ENCODE measurements around the gene ZBTB43. TPM values are rescaled to one million over a fixed set of nuclear protein-coding genes. Genes with fewer than 3 reads are reported as not detected.

Gene ZBTB43
- total RNA-seq, 1 experiment from 2014 or later: 13.8 TPM

GRCh38 chr9:126874546-126875314 lies 69.9 kb downstream of the ZBTB43 start:
- TF ChIP-seq EZH2 (IDR thresholded peaks at IDR 0.05; ENCODE audit: borderline replicate concordance, low read depth, low read length, poor library complexity, severe bottlenecking) (no peak), CTCF (conservative IDR thresholded peaks at IDR 0.05; ENCODE audit: low read depth, low read length) (no peak)
- POLR2A ChIA-PET (ENCODE audit: low non-redundant PET): no interaction called here

GRCh38 chr9:126875756-126876510 lies 71.1 kb downstream of the ZBTB43 start:
- H3K4me1 ChIP-seq (ENCODE audit: insufficient read depth, low read length, poor library complexity, severe bottlenecking): peaks cover 5% of the 10 kb centered on the region
- no peaks in the 10 kb centered on the region for H3K9me3 ChIP-seq (ENCODE audit: low read depth, low read length, poor library complexity, severe bottlenecking)
- POLR2A ChIA-PET (ENCODE audit: low non-redundant PET): no interaction called here
- H3K27me3 ChIP-seq (replicated peaks; ENCODE audit: insufficient read depth, low read depth, low read length, poor library complexity): no peaks in the 10 kb centered on the region
- TF ChIP-seq CTCF (conservative IDR thresholded peaks at IDR 0.05; ENCODE audit: low read depth, low read length): no peak
- TF ChIP-seq EZH2 (IDR thresholded peaks at IDR 0.05; ENCODE audit: borderline replicate concordance, low read depth, low read length, poor library complexity, severe bottlenecking): no peak
- intact Hi-C loops (cut with micrococcal nuclease; ENCODE audit: unreplicated experiment): no loop called here
- CTCF ChIA-PET: interaction anchor here (0.6 kb wide), 1 partner anchor 29 kb away, joined by 4 read pairs; no protein-coding TSS in a partner anchor
- peak; percentile 19 for DNase-seq (ENCODE audit: low spot score)
- no TSS peak for BruUV-seq (replicated peaks)
- H3K36me3 ChIP-seq (ENCODE audit: insufficient read depth, low read length, poor library complexity, severe bottlenecking): peaks cover 4% of the 10 kb centered on the region
- no peak overlapping the region for H3K4me3 ChIP-seq (ENCODE audit: low read depth, low read length, poor library complexity, severe bottlenecking)
- H3K27ac ChIP-seq (ENCODE audit: low read depth, low read length, poor library complexity, severe bottlenecking): no peak overlapping the region

More at GRCh38 chr9:126874546-126875314, 69.9 kb downstream of the ZBTB43 start:
- H3K27ac ChIP-seq (ENCODE audit: low read depth, low read length, poor library complexity, severe bottlenecking): no peak overlapping the region
- BruUV-seq (replicated peaks): no TSS peak
- no peaks in the 10 kb centered on the region for H3K9me3 ChIP-seq (ENCODE audit: low read depth, low read length, poor library complexity, severe bottlenecking)
- H3K36me3 ChIP-seq (ENCODE audit: insufficient read depth, low read length, poor library complexity, severe bottlenecking): peaks cover 2% of the 10 kb centered on the region
- H3K4me3 ChIP-seq (ENCODE audit: low read depth, low read length, poor library complexity, severe bottlenecking): no peak overlapping the region
- peaks cover 5% of the 10 kb centered on the region for H3K4me1 ChIP-seq (ENCODE audit: insufficient read depth, low read length, poor library complexity, severe bottlenecking)
- H3K27me3 ChIP-seq (replicated peaks; ENCODE audit: insufficient read depth, low read depth, low read length, poor library complexity): no peaks in the 10 kb centered on the region
- intact Hi-C loops (cut with micrococcal nuclease; ENCODE audit: unreplicated experiment): no loop called here
- DNase-seq (ENCODE audit: low spot score): no peak
- CTCF ChIA-PET: no interaction called here

DNA sequence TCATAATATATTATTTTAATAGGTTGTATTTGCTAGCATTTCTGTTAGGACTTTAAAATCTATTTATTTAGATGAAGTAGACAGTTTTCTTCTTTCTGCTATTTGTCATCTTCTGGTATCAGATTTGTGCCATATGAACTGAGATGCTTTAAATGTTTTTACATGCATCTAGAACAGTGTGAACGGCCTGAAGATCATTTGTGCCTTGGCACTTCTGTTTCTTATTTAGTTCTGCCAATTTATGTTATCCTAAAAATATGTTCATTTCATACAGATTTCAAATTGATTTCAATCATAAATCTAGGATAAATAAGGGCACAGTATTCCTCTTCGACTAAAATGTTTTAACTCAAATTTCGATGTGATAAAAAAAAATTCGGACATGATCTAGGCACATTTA lies 71.7 kb downstream of the ZBTB43 start:
- no peaks in the 10 kb centered on the region for H3K9me3 ChIP-seq (ENCODE audit: low read depth, low read length, poor library complexity, severe bottlenecking)
- intact Hi-C loops (cut with micrococcal nuclease; ENCODE audit: unreplicated experiment): no loop called here
- H3K27me3 ChIP-seq (replicated peaks; ENCODE audit: insufficient read depth, low read depth, low read length, poor library complexity): no peaks in the 10 kb centered on the region
- H3K36me3 ChIP-seq (ENCODE audit: insufficient read depth, low read length, poor library complexity, severe bottlenecking): peaks cover 7% of the 10 kb centered on the region
- no peak for DNase-seq (ENCODE audit: low spot score)
- ChIA-PET POLR2A (ENCODE audit: low non-redundant PET) (no interaction called here), CTCF (no interaction called here)
- TF ChIP-seq CTCF (conservative IDR thresholded peaks at IDR 0.05; ENCODE audit: low read depth, low read length) (no peak), EZH2 (IDR thresholded peaks at IDR 0.05; ENCODE audit: borderline replicate concordance, low read depth, low read length, poor library complexity, severe bottlenecking) (no peak)
- no peak overlapping the region for H3K4me3 ChIP-seq (ENCODE audit: low read depth, low read length, poor library complexity, severe bottlenecking)
- BruUV-seq (replicated peaks): no TSS peak
- peaks cover 5% of the 10 kb centered on the region for H3K4me1 ChIP-seq (ENCODE audit: insufficient read depth, low read length, poor library complexity, severe bottlenecking)
- H3K27ac ChIP-seq (ENCODE audit: low read depth, low read length, poor library complexity, severe bottlenecking): no peak overlapping the region

All from A673 (cell line).